CD4-positive, alpha-beta T cell treated with Interleukin-10 for 1 hour (primary cell): ENCODE results near the gene CARM1.
"Not testable (repeated sequence)": the region's sequence is repeated elsewhere in the genome, so short reads cannot be mapped to it uniquely, and the experiment has no call there.

Experiments
- DNase-seq: peaks from one replicate; pipeline ENCODE4 v3.0.0-alpha.2; 2020

CARM1 gene

GRCh38 chr19:10876459-10877240 lies 5.3 kb downstream of the CARM1 start:
- no peak for DNase-seq

- DNase-seq: not testable (repeated sequence)
These were observed 6.3 kb downstream of the CARM1 start for GRCh38 chr19:10877608-10878007.

GRCh38 chr19:10878253-10878652 lies 6.9 kb downstream of the CARM1 start:
- DNase-seq: no peak

- DNase-seq: no peak
These were observed 10.2 kb downstream of the CARM1 start for GRCh38 chr19:10881403-10882107.

- DNase-seq: no peak
These were observed 10.7 kb downstream of the CARM1 start for GRCh38 chr19:10882108-10882457.

GRCh38 chr19:10884274-10884673 lies 12.9 kb downstream of the CARM1 start:
- DNase-seq: no peak

GRCh38 chr19:10885201-10886169 lies 14.1 kb downstream of the CARM1 start:
- no peak for DNase-seq

- no peak for DNase-seq
These were observed 16.4 kb downstream of the CARM1 start for GRCh38 chr19:10887616-10888367.

- DNase-seq: no peak
These were observed 17.1 kb downstream of the CARM1 start for GRCh38 chr19:10888421-10888866.

GRCh38 chr19:10889880-10890279 lies 18.5 kb downstream of the CARM1 start:
- DNase-seq: no peak

- no peak for DNase-seq
These were observed 20.2 kb downstream of the CARM1 start for GRCh38 chr19:10891405-10892086.

- no peak for DNase-seq
These were observed 20.9 kb downstream of the CARM1 start for GRCh38 chr19:10892256-10892655.

- no peak for DNase-seq
These were observed 23.5 kb downstream of the CARM1 start for GRCh38 chr19:10894911-10895213.

GRCh38 chr19:10895363-10895762 lies 24.0 kb downstream of the CARM1 start:
- no peak for DNase-seq

- no peak for DNase-seq
These were observed 24.6 kb downstream of the CARM1 start for GRCh38 chr19:10895920-10896319.

GRCh38 chr19:10896851-10897526 lies 25.6 kb downstream of the CARM1 start:
- DNase-seq: no peak

GRCh38 chr19:10898633-10899032 lies 27.3 kb downstream of the CARM1 start:
- DNase-seq: no peak

GRCh38 chr19:10899151-10899653 lies 27.8 kb downstream of the CARM1 start:
- DNase-seq: no peak

GRCh38 chr19:10907925-10908324 lies 36.6 kb downstream of the CARM1 start:
- DNase-seq: no peak

GRCh38 chr19:10908380-10908960 lies 37.1 kb downstream of the CARM1 start:
- no peak for DNase-seq
